CD8-positive, alpha-beta memory T cell (primary cell): ENCODE measurements around the gene PANK2. TPM values are rescaled to one million over a fixed set of nuclear protein-coding genes. Genes with fewer than 3 reads are reported as not detected.
"Not testable (repeated sequence)": the region's sequence is repeated elsewhere in the genome, so short reads cannot be mapped to it uniquely, and the experiment has no call there.

Source experiments
- CTCF ChIA-PET: fragments of 350-600 bp; sonication (Branson Sonifier 250); formaldehyde crosslinking; loops from one replicate; lab custom pipeline; 2021; ENCODE audit warnings: antibody characterized with exemption; lab: Charles Lee
- POLR2A ChIA-PET: fragments of 350-600 bp; sonication (Branson Sonifier 250); formaldehyde crosslinking; loops from one replicate; lab custom pipeline; 2021; ENCODE audit warnings: antibody characterized with exemption; lab: Charles Lee
- DNase-seq, 5 donors: peaks; one replicate each; pipeline versions ENCODE4 v3.0.0 to v3.0.0-alpha.2; 2020 to 2022; ENCODE audit warnings: mixed read lengths in 1 of 5
- H3K27ac ChIP-seq: one replicate; pipeline ENCODE4 v1.7.0; 2013; ENCODE audit warnings: low read depth, mild to moderate bottlenecking, low read length, moderate library complexity
- H3K27me3 ChIP-seq: 2 replicates; pipeline ENCODE4 v1.7.0; 2013; ENCODE audit warnings: low read length, mild to moderate bottlenecking; ENCODE audit not compliant: insufficient read depth, poor library complexity, severe bottlenecking
- H3K36me3 ChIP-seq: 2 replicates; pipeline ENCODE4 v1.7.0; 2013; ENCODE audit warnings: mild to moderate bottlenecking, low read length, moderate library complexity; ENCODE audit not compliant: insufficient read depth
- H3K4me1 ChIP-seq: 2 replicates; pipeline ENCODE4 v1.7.0; 2013; ENCODE audit warnings: mild to moderate bottlenecking, low read length, moderate library complexity; ENCODE audit not compliant: insufficient read depth
- H3K4me3 ChIP-seq: 2 replicates; pipeline ENCODE4 v1.7.0; 2013; ENCODE audit warnings: mild to moderate bottlenecking, low read length
- H3K9me3 ChIP-seq: 2 replicates; pipeline ENCODE4 v1.7.0; 2013; ENCODE audit warnings: mild to moderate bottlenecking, low read length
- H3K27ac Mint-ChIP-seq, 8 donors: one replicate each; pipeline ENCODE4 v1.8.0; 2020 to 2021; ENCODE audit warnings: mixed read lengths in 8 of 8, mild to moderate bottlenecking in 6 of 8, inconsistent platforms in 3 of 8, moderate library complexity in 3 of 8
- H3K27me3 Mint-ChIP-seq, 2 donors: one replicate each; pipeline ENCODE4 v1.8.0; 2020 to 2021; ENCODE audit warnings: mixed read lengths in 2 of 2, mild to moderate bottlenecking in 1 of 2, moderate library complexity in 1 of 2
- H3K36me3 Mint-ChIP-seq, 3 donors: one replicate each; pipeline ENCODE4 v1.8.0; 2020 to 2021; ENCODE audit warnings: mixed read lengths in 3 of 3, inconsistent platforms in 1 of 3, mild to moderate bottlenecking in 1 of 3
- H3K4me1 Mint-ChIP-seq, 3 donors: one replicate each; pipeline ENCODE4 v1.8.0; 2020 to 2021; ENCODE audit warnings: mixed read lengths in 3 of 3, inconsistent platforms in 1 of 3, mild to moderate bottlenecking in 1 of 3
- H3K4me3 Mint-ChIP-seq, 7 donors: one replicate each; pipeline ENCODE4 v1.8.0; 2020 to 2021; ENCODE audit warnings: mixed read lengths in 7 of 7, mild to moderate bottlenecking in 6 of 7, moderate library complexity in 4 of 7, inconsistent platforms in 2 of 7
- H3K9me3 Mint-ChIP-seq, 5 donors: one replicate each; pipeline ENCODE4 v1.8.0; 2020 to 2022; ENCODE audit warnings: mixed read lengths in 5 of 5, mild to moderate bottlenecking in 3 of 5, moderate library complexity in 2 of 5, inconsistent platforms in 1 of 5
- polyA plus RNA-seq: library from polyadenylated mRNA; unstranded; fragments of 300-500 nt; fragmentation: Illumina TruSeq; gene quantifications from one replicate; pipeline ENCODE4 v1.2.3, GENCODE V29; 2021
- total RNA-seq, 2 experiments: library from RNA; stranded (reverse); gene quantifications; one replicate each; pipeline ENCODE4 v1.2.3, GENCODE V29; 2021

The PANK2 gene
- total RNA-seq: 10 to 100 TPM; 58.1 to 62.3 TPM
- polyA plus RNA-seq: 51.0 TPM

- no peaks in the 10 kb centered on the region for H3K36me3 ChIP-seq
- ChIA-PET CTCF (interaction anchor here (1.0 to 2.0 kb wide), 4 partner anchors 34 to 196 kb away, joined by 3 to 8 read pairs (median 4); no protein-coding TSS in a partner anchor), POLR2A (no interaction called here)
- peak; percentile 94 to 97 (median 95) for DNase-seq
- H3K4me3 Mint-ChIP-seq: peak within 1 kb of the TSS; percentile 97 to 100 (median 98)
- peaks cover 45 to 55% (median 53%) of the 10 kb centered on the region in 3 donors for H3K4me1 Mint-ChIP-seq
- H3K27me3 Mint-ChIP-seq: no peaks in the 10 kb centered on the region
- H3K36me3 Mint-ChIP-seq: peaks cover 0 to 35% (median 5%) of the 10 kb centered on the region in 3 donors
- H3K4me1 ChIP-seq: peaks cover 41% of the 10 kb centered on the region
- H3K27ac Mint-ChIP-seq: peak within 1 kb of the TSS; percentile 94 to 99 (median 98)
- no peaks in the 10 kb centered on the region for H3K9me3 Mint-ChIP-seq
- H3K27ac ChIP-seq: peak within 1 kb of the TSS; percentile 85
- H3K27me3 ChIP-seq: no peaks in the 10 kb centered on the region
- H3K4me3 ChIP-seq: peak within 1 kb of the TSS; percentile 84
- no peaks in the 10 kb centered on the region for H3K9me3 ChIP-seq
Measured at GRCh38 chr20:3888622-3889488, at the start of gene PANK2. Gene PANK2 (plus strand): TSS chr20:3889387.

- H3K27ac Mint-ChIP-seq, DNase-seq, H3K27me3 ChIP-seq, H3K9me3 Mint-ChIP-seq, H3K4me3 Mint-ChIP-seq, H3K36me3 Mint-ChIP-seq, H3K27me3 Mint-ChIP-seq, H3K36me3 ChIP-seq, H3K4me1 ChIP-seq, H3K9me3 ChIP-seq, H3K4me1 Mint-ChIP-seq, H3K4me3 ChIP-seq, H3K27ac ChIP-seq: not testable (repeated sequence)
- ChIA-PET POLR2A (interaction anchor here (0.6 kb wide), 1 partner anchor 53 kb away, joined by 6 read pairs; no protein-coding TSS in a partner anchor), CTCF (interaction anchor here (1.8 kb wide), 1 partner anchor 15 kb away, joined by 4 read pairs; no protein-coding TSS in a partner anchor)
Measured at GRCh38 chr20:3840201-3840600, 49.0 kb upstream of the PANK2 start.

- Histone ChIP-seq H3K4me3 (no peak overlapping the region), H3K27ac (no peak overlapping the region), H3K9me3 (no peaks in the 10 kb centered on the region), H3K4me1 (peaks cover 9% of the 10 kb centered on the region), H3K27me3 (no peaks in the 10 kb centered on the region), H3K36me3 (no peaks in the 10 kb centered on the region)
- no peaks in the 10 kb centered on the region for H3K27me3 Mint-ChIP-seq
- H3K9me3 Mint-ChIP-seq: no peaks in the 10 kb centered on the region
- no peak for DNase-seq
- peaks cover 0 to 5% (median 2%) of the 10 kb centered on the region in 3 donors for H3K36me3 Mint-ChIP-seq
- peak overlapping the region in 1 of 7 donors; percentile 20 for H3K4me3 Mint-ChIP-seq
- H3K4me1 Mint-ChIP-seq: peaks cover 2 to 15% (median 3%) of the 10 kb centered on the region in 3 donors
- peak overlapping the region in 1 of 8 donors; percentile 84 for H3K27ac Mint-ChIP-seq
- POLR2A ChIA-PET: no interaction called here
- CTCF ChIA-PET: no interaction called here
Measured at GRCh38 chr20:3842348-3842930, 46.7 kb upstream of the PANK2 start.

GRCh38 chr20:3843490-3843889, 45.7 kb upstream of the PANK2 start:
- Mint-ChIP-seq H3K36me3 (peaks cover 0 to 8% (median 2%) of the 10 kb centered on the region in 3 donors), H3K27me3 (no peaks in the 10 kb centered on the region), H3K4me1 (peaks cover 7 to 24% (median 13%) of the 10 kb centered on the region in 3 donors), H3K27ac (no peak overlapping the region), H3K4me3 (no peak overlapping the region), H3K9me3 (no peaks in the 10 kb centered on the region)
- no peaks in the 10 kb centered on the region for H3K36me3 ChIP-seq
- H3K27ac ChIP-seq: no peak overlapping the region
- ChIA-PET CTCF (no interaction called here), POLR2A (no interaction called here)
- no peak for DNase-seq
- no peak overlapping the region for H3K4me3 ChIP-seq
- H3K4me1 ChIP-seq: peaks cover 13% of the 10 kb centered on the region
- no peaks in the 10 kb centered on the region for H3K27me3 ChIP-seq
- no peaks in the 10 kb centered on the region for H3K9me3 ChIP-seq

- H3K27me3 Mint-ChIP-seq, H3K9me3 Mint-ChIP-seq, DNase-seq, H3K4me3 ChIP-seq, H3K36me3 Mint-ChIP-seq, H3K27ac ChIP-seq, H3K27me3 ChIP-seq, POLR2A ChIA-PET, H3K36me3 ChIP-seq, H3K9me3 ChIP-seq: not testable (repeated sequence)
- Mint-ChIP-seq H3K27ac (peak overlapping the region in 3 of 8 donors; percentile 17 to 89 (median 47)), H3K4me1 (peaks cover 14 to 30% (median 19%) of the 10 kb centered on the region in 3 donors), H3K4me3 (peak overlapping the region in 2 of 7 donors; percentile 40 to 44)
- CTCF ChIA-PET: interaction anchor here (2.0 kb wide), 1 partner anchor 10 kb away, joined by 14 read pairs; no protein-coding TSS in a partner anchor
- peaks cover 13% of the 10 kb centered on the region for H3K4me1 ChIP-seq
Measured at GRCh38 chr20:3843990-3844619, 45.1 kb upstream of the PANK2 start.

GRCh38 chr20:3846378-3846739, 42.8 kb upstream of the PANK2 start:
- Histone ChIP-seq H3K4me3 (peak overlapping the region; percentile 91), H3K36me3 (no peaks in the 10 kb centered on the region), H3K27me3 (no peaks in the 10 kb centered on the region), H3K9me3 (no peaks in the 10 kb centered on the region), H3K4me1 (peaks cover 13% of the 10 kb centered on the region), H3K27ac (peak overlapping the region; percentile 81)
- Mint-ChIP-seq H3K4me3 (peak overlapping the region; percentile 85 to 97 (median 90)), H3K36me3 (peaks cover 0 to 10% (median 0%) of the 10 kb centered on the region in 3 donors), H3K9me3 (no peaks in the 10 kb centered on the region), H3K4me1 (peaks cover 18 to 37% (median 20%) of the 10 kb centered on the region in 3 donors), H3K27me3 (no peaks in the 10 kb centered on the region), H3K27ac (peak overlapping the region; percentile 84 to 97 (median 92))
- peak in 1 of 5 donors; percentile 28 for DNase-seq
- POLR2A ChIA-PET: no interaction called here
- CTCF ChIA-PET: interaction anchor here (2.0 kb wide), 1 partner anchor 8 kb away, joined by 14 read pairs; no protein-coding TSS in a partner anchor

GRCh38 chr20:3846740-3847428, 42.3 kb upstream of the PANK2 start, which contains the start of gene MAVS:
Gene MAVS (plus strand): TSS chr20:3846834. CDS start chr20:3854625, 7,791 bp downstream.
- peaks cover 13% of the 10 kb centered on the region for H3K4me1 ChIP-seq
- no peaks in the 10 kb centered on the region for H3K36me3 ChIP-seq
- Mint-ChIP-seq H3K4me3 (peak within 1 kb of the TSS; percentile 85 to 97 (median 90)), H3K27me3 (no peaks in the 10 kb centered on the region), H3K4me1 (peaks cover 18 to 37% (median 20%) of the 10 kb centered on the region in 3 donors), H3K27ac (peak within 1 kb of the TSS; percentile 84 to 97 (median 92)), H3K9me3 (no peaks in the 10 kb centered on the region), H3K36me3 (peaks cover 0 to 10% (median 0%) of the 10 kb centered on the region in 3 donors)
- peak within 1 kb of the TSS; percentile 81 for H3K27ac ChIP-seq
- H3K9me3 ChIP-seq: no peaks in the 10 kb centered on the region
- peak within 1 kb of the TSS; percentile 91 for H3K4me3 ChIP-seq
- H3K27me3 ChIP-seq: no peaks in the 10 kb centered on the region
- POLR2A ChIA-PET: no interaction called here
- CTCF ChIA-PET: no interaction called here
- peak; percentile 82 to 87 (median 83) for DNase-seq
